ENCODE results near the gene URI1.

Gene URI1

DNA sequence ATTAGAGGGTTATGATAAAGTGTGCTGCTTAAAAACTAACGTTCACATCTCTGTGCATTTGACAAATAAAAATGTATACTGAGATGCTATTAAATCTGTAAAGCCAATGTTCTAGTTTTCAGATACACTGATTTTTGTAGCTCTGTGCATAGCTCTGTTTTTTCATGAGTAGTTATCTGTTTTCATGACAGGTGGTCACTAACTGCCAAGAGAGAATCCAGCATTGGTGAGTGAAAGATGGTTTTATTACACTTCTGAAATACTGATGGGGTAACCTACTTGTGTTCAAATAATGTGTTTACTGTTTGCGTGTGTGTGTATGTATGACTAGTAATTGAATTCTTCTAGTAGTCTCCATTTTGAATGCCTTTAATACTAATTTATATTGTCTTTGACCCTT lies 29.0 kb downstream of the URI1 start:
- ChIA-PET POLR2A (interaction anchor here (0.7 kb wide), 1 partner anchor 257 kb away, joined by 3 read pairs; no protein-coding TSS in a partner anchor), CTCF (interaction anchor here (0.7 to 1.4 kb wide), 3 partner anchors 17 to 240 kb away, joined by 3 to 5 read pairs (median 4); no protein-coding TSS in a partner anchor)
- TF ChIP-seq, protein P1, sequence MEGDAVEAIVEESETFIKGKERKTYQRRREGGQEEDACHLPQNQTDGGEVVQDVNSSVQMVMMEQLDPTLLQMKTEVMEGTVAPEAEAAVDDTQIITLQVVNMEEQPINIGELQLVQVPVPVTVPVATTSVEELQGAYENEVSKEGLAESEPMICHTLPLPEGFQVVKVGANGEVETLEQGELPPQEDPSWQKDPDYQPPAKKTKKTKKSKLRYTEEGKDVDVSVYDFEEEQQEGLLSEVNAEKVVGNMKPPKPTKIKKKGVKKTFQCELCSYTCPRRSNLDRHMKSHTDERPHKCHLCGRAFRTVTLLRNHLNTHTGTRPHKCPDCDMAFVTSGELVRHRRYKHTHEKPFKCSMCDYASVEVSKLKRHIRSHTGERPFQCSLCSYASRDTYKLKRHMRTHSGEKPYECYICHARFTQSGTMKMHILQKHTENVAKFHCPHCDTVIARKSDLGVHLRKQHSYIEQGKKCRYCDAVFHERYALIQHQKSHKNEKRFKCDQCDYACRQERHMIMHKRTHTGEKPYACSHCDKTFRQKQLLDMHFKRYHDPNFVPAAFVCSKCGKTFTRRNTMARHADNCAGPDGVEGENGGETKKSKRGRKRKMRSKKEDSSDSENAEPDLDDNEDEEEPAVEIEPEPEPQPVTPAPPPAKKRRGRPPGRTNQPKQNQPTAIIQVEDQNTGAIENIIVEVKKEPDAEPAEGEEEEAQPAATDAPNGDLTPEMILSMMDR (IDR thresholded peaks at IDR 0.05; ENCODE audit: insufficient read depth, low read length, missing control alignments): no peak
- no peak for DNase-seq (ENCODE audit: low read depth, low spot score)
- H3K4me3 ChIP-seq (ENCODE audit: low read depth, low read length): no peak overlapping the region

DNA sequence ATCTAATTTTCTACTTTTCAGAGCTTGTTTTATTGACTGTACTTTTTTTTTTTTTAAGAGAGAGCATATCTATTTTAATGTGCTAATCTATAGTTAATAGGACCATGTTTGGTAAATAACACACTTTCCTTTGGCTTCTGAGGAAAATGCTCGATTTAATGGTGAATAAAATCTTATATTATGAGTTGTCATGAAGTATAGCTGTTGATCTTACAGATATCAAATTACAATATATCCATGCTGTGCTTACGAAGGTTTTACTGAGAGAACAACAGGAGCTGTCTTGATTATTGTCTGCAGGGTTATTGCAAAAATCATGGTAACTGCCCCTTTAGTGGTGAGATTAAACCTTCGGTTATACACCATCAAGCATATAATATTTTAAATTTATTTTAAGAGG lies 29.6 kb downstream of the URI1 start:
- DNase-seq (ENCODE audit: low read depth, low spot score): no peak
- CTCF ChIA-PET: interaction anchor here (0.7 kb wide), 1 partner anchor 200 kb away, joined by 3 read pairs; no protein-coding TSS in a partner anchor
- TF ChIP-seq, protein P1 (IDR thresholded peaks at IDR 0.05; ENCODE audit: insufficient read depth, low read length, missing control alignments): no peak
- H3K4me3 ChIP-seq (ENCODE audit: low read depth, low read length): no peak overlapping the region
- POLR2A ChIA-PET: interaction anchor here (0.7 kb wide), 1 partner anchor 258 kb away, joined by 3 read pairs; no protein-coding TSS in a partner anchor

DNA sequence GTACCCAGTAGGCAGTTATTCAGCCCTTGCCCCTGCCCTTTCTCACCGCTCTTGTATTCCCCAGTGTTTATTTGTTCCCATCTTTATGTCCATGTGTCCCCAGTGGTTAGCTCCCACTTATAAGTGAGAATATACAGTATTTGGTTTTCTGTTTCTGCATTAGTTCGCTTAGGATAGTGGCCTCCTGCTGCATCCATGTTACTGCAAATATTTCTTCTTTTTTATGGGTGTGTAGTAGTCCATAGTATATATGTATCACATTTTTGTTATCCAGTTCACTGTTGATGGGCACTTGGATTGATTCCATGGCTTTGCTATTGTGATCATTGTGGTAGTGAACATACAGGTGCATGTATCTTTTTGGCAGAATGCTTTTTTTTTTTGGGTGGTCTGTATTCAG lies 32.7 kb downstream of the URI1 start:
- no peak for DNase-seq (ENCODE audit: low read depth, low spot score)
- no peak overlapping the region for H3K4me3 ChIP-seq (ENCODE audit: low read depth, low read length)
- CTCF ChIA-PET: no interaction called here
- TF ChIP-seq, protein P1 (IDR thresholded peaks at IDR 0.05; ENCODE audit: insufficient read depth, low read length, missing control alignments): no peak
- POLR2A ChIA-PET: no interaction called here

DNA sequence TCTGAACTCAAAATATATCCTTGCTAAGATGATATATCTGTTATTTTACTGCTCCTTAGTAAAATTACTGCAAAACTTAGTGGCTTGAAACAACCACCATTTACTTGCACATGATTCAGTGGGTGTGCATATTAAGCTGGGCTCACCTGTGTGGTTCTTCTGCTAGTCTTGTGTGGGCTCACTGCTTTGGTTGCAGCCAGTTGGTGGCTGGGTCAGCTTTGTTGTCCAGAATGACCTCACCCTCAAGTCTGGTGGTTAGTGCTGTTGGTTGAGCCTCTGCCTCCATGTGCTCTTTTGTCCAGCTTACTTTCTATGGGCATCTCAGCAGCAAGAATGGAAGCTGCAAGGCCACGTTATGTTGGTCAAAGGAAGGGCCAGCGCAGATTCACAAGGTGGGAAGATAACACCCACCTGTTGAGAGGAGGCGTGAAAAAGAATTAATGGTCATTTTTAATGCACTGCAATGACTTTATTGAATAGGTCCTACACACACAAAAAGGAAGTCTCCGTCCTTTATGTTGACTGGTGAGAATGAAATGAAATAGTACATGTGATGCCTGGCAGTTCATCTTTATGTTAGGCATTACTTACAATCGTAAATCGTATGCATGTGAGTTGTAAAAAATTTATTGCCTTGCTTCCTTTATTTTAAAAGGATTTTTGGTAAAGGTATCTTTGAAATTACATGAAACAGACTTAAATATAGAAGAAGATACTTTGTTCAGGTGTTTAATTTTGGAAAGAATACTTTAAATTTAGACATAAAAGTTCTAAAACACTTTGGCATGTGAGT lies 34.3 kb downstream of the URI1 start:
- CTCF ChIA-PET: interaction anchor here (0.6 kb wide), 1 partner anchor 20 kb away, joined by 3 read pairs; no protein-coding TSS in a partner anchor
- POLR2A ChIA-PET: no interaction called here
- DNase-seq (ENCODE audit: low read depth, low spot score): no peak

DNA sequence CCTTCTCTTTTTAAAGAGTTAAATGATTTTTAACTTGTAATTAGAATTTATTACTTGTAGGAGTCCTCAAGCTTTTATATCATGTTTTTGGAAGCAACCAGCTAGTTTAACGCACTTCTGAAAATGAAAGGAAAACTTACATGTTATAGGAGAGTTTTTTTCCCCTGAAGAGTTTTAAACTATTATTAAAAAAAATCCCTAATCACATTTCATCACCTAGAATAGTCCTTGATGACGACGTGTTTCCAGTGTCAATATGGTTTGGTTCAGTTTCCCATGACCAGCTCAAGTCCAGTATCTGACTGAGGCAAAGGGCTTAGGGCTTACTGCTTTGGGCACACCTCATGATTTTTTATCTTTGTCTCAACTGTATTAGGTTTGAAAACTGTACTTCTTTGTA lies 36.0 kb downstream of the URI1 start:
- H3K4me3 ChIP-seq (ENCODE audit: low read depth, low read length): no peak overlapping the region
- ChIA-PET CTCF (interaction anchor here (0.9 kb wide), 2 partner anchors 9 to 12 kb away, joined by 3 to 4 read pairs; no protein-coding TSS in a partner anchor), POLR2A (no interaction called here)
- no peak for DNase-seq (ENCODE audit: low read depth, low spot score)
- TF ChIP-seq, protein P1 (IDR thresholded peaks at IDR 0.05; ENCODE audit: insufficient read depth, low read length, missing control alignments): no peak

More for the DNA sequence above, 34.3 kb downstream of the URI1 start:
- TF ChIP-seq, protein P1 (IDR thresholded peaks at IDR 0.05; ENCODE audit: insufficient read depth, low read length, missing control alignments): no peak
- H3K4me3 ChIP-seq (ENCODE audit: low read depth, low read length): no peak overlapping the region

DNA sequence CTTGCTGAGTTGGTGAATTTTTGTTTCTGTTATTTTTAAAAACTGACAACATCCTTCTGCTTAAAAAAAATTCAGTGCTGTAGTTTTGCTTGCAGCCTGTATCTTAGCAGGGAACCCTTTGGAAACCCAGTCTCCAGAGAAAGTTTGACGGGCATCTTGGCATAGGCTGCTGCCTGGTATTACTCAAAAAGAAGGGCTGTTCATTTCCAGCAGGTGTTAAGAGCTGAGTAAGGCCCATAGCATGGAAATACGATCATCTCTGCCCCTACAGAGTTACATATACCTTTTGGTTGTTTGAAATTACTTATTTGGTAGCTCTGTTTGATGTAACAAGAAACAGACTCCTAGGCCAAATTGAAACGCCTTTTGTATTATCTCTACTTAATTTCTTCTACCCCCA lies 41.5 kb downstream of the URI1 start:
- ChIA-PET POLR2A (no interaction called here), CTCF (interaction anchor here (1.4 kb wide), 1 partner anchor 17 kb away, joined by 4 read pairs; no protein-coding TSS in a partner anchor)
- TF ChIP-seq, protein P1 (IDR thresholded peaks at IDR 0.05; ENCODE audit: insufficient read depth, low read length, missing control alignments): no peak

More for the DNA sequence above, 41.5 kb downstream of the URI1 start:
- DNase-seq (ENCODE audit: low read depth, low spot score): no peak
- H3K4me3 ChIP-seq (ENCODE audit: low read depth, low read length): no peak overlapping the region

All from AG04449 (cell line).